IMR-90 (cell line): ENCODE results near the gene IL2RA. TPM values are rescaled to one million over a fixed set of nuclear protein-coding genes. Genes with fewer than 3 reads are reported as not detected.

Experiments
- ATAC-seq: fragments of 200-7000 bp; cut with Tn5 transposase; 2 replicates; pipeline ENCODE4 v1.9.1; 2020; ENCODE audit warnings: low read depth, mild to moderate bottlenecking, moderate library complexity
- BruUV-seq: library from RNA; stranded (reverse); fragments of 400-500 nt; replicated peaks from 2 replicates; lab custom pipeline; 2021; lab: Mats Ljungman, UMichigan
- CTCF ChIA-PET: fragments of 300-600 bp; formaldehyde crosslinking; extraction: SDS; loops from one replicate; lab custom pipeline; 2021; ENCODE audit warnings: antibody characterized with exemption; lab: Yijun Ruan, JAX
- POLR2A ChIA-PET: fragments of 300-600 bp; sonication (Branson Sonifier 250); formaldehyde crosslinking; loops from one replicate; lab custom pipeline; 2022; ENCODE audit warnings: antibody characterized with exemption; ENCODE audit not compliant: unreplicated experiment; lab: Charles Lee
- DNase-seq: peaks from one replicate; pipeline ENCODE4 v3.0.0; 2013
- H2AFZ ChIP-seq: replicated peaks from 2 replicates; pipeline ENCODE3; 2013; ENCODE audit warnings: low read length, mild to moderate bottlenecking; ENCODE audit not compliant: poor library complexity
- H2AK5ac ChIP-seq: 2 replicates; pipeline ENCODE4 v1.6.1; 2013; ENCODE audit warnings: low read depth, low read length, inconsistent platforms
- H2AK9ac ChIP-seq: replicated peaks from 2 replicates; pipeline ENCODE3; 2013; ENCODE audit warnings: mild to moderate bottlenecking, low read depth, low read length, moderate library complexity; ENCODE audit not compliant: poor library complexity
- H2BK120ac ChIP-seq: 2 replicates; pipeline ENCODE4 v1.6.1; 2013; ENCODE audit warnings: low read depth, low read length, inconsistent platforms
- H2BK15ac ChIP-seq: 3 replicates; pipeline ENCODE4 v1.6.1; 2013; ENCODE audit warnings: low read depth, low read length, inconsistent platforms
- H2BK20ac ChIP-seq: 2 replicates; pipeline ENCODE4 v1.6.1; 2013; ENCODE audit warnings: low read depth, mild to moderate bottlenecking, inconsistent platforms, low read length, moderate library complexity
- H2BK5ac ChIP-seq: 2 replicates; pipeline ENCODE4 v1.6.1; 2013; ENCODE audit warnings: mild to moderate bottlenecking, low read depth, low read length, inconsistent platforms; ENCODE audit not compliant: poor library complexity, severe bottlenecking
- H3K14ac ChIP-seq: replicated peaks from 2 replicates; pipeline ENCODE4 v1.6.1; 2013; ENCODE audit warnings: low read depth, low read length, inconsistent platforms
- H3K18ac ChIP-seq: 2 replicates; pipeline ENCODE4 v1.6.1; 2013; ENCODE audit warnings: low read depth, low read length, control low read depth
- H3K23ac ChIP-seq: 2 replicates; pipeline ENCODE4 v1.6.1; 2013; ENCODE audit warnings: low read depth, low read length, inconsistent platforms
- H3K27ac ChIP-seq: 2 replicates; pipeline ENCODE4 v1.5.1; 2013; ENCODE audit warnings: mild to moderate bottlenecking, control low read depth, low read length; ENCODE audit not compliant: insufficient read depth
- H3K27me3 ChIP-seq: 2 replicates; pipeline ENCODE4 v1.6.1; 2013; ENCODE audit warnings: low read length; ENCODE audit not compliant: control insufficient read depth, insufficient read depth
- H3K36me3 ChIP-seq: 2 replicates; pipeline ENCODE4 v1.6.1; 2013; ENCODE audit warnings: low read length, mixed read lengths; ENCODE audit not compliant: control insufficient read depth, insufficient read depth
- H3K4ac ChIP-seq: 2 replicates; pipeline ENCODE4 v1.6.1; 2013; ENCODE audit warnings: low read depth, low read length, inconsistent platforms
- H3K4me1 ChIP-seq: 2 replicates; pipeline ENCODE4 v1.6.1; 2013; ENCODE audit warnings: low read length, mixed read lengths; ENCODE audit not compliant: control insufficient read depth, insufficient read depth
- H3K4me2 ChIP-seq: 2 replicates; pipeline ENCODE4 v1.6.1; 2013; ENCODE audit warnings: low read depth, mild to moderate bottlenecking, control low read depth, low read length, moderate library complexity
- H3K4me3 ChIP-seq: 2 replicates; pipeline ENCODE4 v1.5.1; 2013; ENCODE audit warnings: low read depth, mild to moderate bottlenecking, control low read depth, low read length, moderate library complexity; ENCODE audit not compliant: insufficient read depth
- H3K56ac ChIP-seq: 2 replicates; pipeline ENCODE4 v1.6.1; 2013; ENCODE audit warnings: low read length, inconsistent platforms; ENCODE audit not compliant: insufficient read depth; ENCODE audit errors: extremely low read depth
- H3K79me1 ChIP-seq, 2 experiments: 2 replicates each; pipeline ENCODE4 v1.6.1; 2013; ENCODE audit warnings: low read length in 2 of 2, inconsistent platforms in 1 of 2, low read depth in 1 of 2
- H3K9ac ChIP-seq: 2 replicates; pipeline ENCODE4 v1.6.1; 2013; ENCODE audit warnings: low read depth, low read length, control low read depth
- H3K9me1 ChIP-seq: 2 replicates; pipeline ENCODE4 v1.6.1; 2013; ENCODE audit warnings: low read length, inconsistent platforms; ENCODE audit not compliant: insufficient read depth
- H3K9me3 ChIP-seq: 2 replicates; pipeline ENCODE4 v1.6.1; 2013; ENCODE audit warnings: low read length; ENCODE audit not compliant: control insufficient read depth, insufficient read depth
- H4K20me1 ChIP-seq: 2 replicates; pipeline ENCODE4 v1.6.1; 2013; ENCODE audit warnings: low read length, inconsistent platforms; ENCODE audit not compliant: insufficient read depth
- H4K5ac ChIP-seq: 2 replicates; pipeline ENCODE4 v1.6.1; 2013; ENCODE audit warnings: mild to moderate bottlenecking, low read depth, low read length, control low read depth
- H4K8ac ChIP-seq, 2 experiments: 2 replicates each; pipeline ENCODE4 v1.6.1; 2013; ENCODE audit warnings: low read depth in 2 of 2, low read length in 2 of 2, control low read depth in 1 of 2, inconsistent platforms in 1 of 2
- H4K91ac ChIP-seq: 2 replicates; pipeline ENCODE4 v1.6.1; 2013; ENCODE audit warnings: low read depth, low read length, inconsistent platforms; ENCODE audit not compliant: insufficient read depth
- FOS ChIP-seq: fragments of 150-350 bp; IDR thresholded peaks from 2 replicates; pipeline ENCODE4 v1.6.1; 2016; ENCODE audit warnings: low read depth, low read length
- NFE2L2 ChIP-seq: fragments of 150-350 bp; IDR thresholded peaks from 2 replicates; pipeline ENCODE4 v1.6.1; 2016; ENCODE audit warnings: low read depth, mild to moderate bottlenecking, low read length
- WGBS, 2 experiments: methylation state at CpG; one replicate each; pipeline versions ENCODE4 v1.1.5 to v1.1.7; 2013; ENCODE audit warnings: missing lambda C conversion rate in 2 of 2; ENCODE audit not compliant: insufficient read length in 1 of 2; ENCODE audit errors: extremely low coverage in 2 of 2; 5-methylcytosine and 5-hydroxymethylcytosine counted together
- dilution Hi-C: fragments of 300-500 bp; cut with HindIII; formaldehyde crosslinking; loops from one replicate; pipeline ENCODE4 v1.14.3; 2018; ENCODE audit warnings: low sequenced_read_pairs; ENCODE audit not compliant: unreplicated experiment
- in situ Hi-C: fragments of 300-500 bp; cut with MboI; formaldehyde crosslinking; loops from 3 replicates; pipeline ENCODE4 v1.14.3; 2019; ENCODE audit warnings: low sequenced_read_pairs, inconsistent platforms, mixed read lengths
- intact Hi-C: fragments of 100-400 bp; cut with micrococcal nuclease; formaldehyde crosslinking; loops from 2 replicates; pipeline ENCODE4 v1.10.0; 2022
- polyA plus RNA-seq, 3 experiments: library from polyadenylated mRNA; depleted of rRNA; stranded (reverse); fragments of >200 nt; gene quantifications; 2 replicates each; pipeline ENCODE4 v1.2.3, GENCODE V29; 2012; ENCODE audit warnings: low replicate concordance in 1 of 3
- total RNA-seq: library from RNA; depleted of rRNA; stranded (reverse); fragments of >200 nt; gene quantifications from 2 replicates; pipeline ENCODE4 v1.2.3, GENCODE V29; 2012

IL2RA gene
- total and polyA plus RNA-seq, 2 of the 4 experiments (the other 2 are of a cell fraction) = not detected

DNA sequence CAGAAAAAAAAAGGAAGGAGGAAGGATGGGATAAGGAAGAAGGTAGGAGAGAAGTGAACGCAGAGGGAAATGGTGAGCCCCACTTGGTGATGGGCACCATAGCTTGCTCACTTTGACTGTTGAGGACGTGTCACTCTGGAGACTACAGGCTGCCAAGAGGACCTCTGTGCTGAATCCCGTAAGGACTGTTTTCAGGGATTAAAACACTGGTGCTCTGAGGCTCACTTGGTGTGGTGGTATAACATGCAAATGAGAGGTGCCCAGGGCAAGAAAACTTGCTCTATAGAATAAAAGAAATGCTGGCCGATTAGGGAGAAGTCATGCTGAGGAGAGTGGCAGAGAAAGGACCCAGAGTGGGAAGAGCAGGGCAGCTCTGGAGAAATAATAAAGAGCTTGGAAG is 5.3 kb upstream of the IL2RA start:
- 94% methylated on average over 2 of the region's 4 CpGs; no CpG with 5 or more reads in 1 of the 2 experiments for WGBS, 2 experiments
- Histone ChIP-seq H3K56ac (no peak overlapping the region), H3K79me1 (no peaks in the 10 kb centered on the region), H2BK15ac (no peak overlapping the region), H3K4me3 (no peak overlapping the region), H4K91ac (no peak overlapping the region), H2AFZ (no peak overlapping the region), H3K36me3 (no peaks in the 10 kb centered on the region), H3K4me1 (no peaks in the 10 kb centered on the region), H2BK20ac (no peak overlapping the region), H4K5ac (no peak overlapping the region), H3K23ac (no peak overlapping the region), H3K9me1 (no peaks in the 10 kb centered on the region), H3K4ac (no peak overlapping the region), H2BK5ac (no peak overlapping the region), H4K20me1 (no peaks in the 10 kb centered on the region), H3K9me3 (peaks cover 2% of the 10 kb centered on the region; the same call in 1 of the 2 replicates), H3K27ac (no peak overlapping the region), H3K27me3 (peaks cover 25% of the 10 kb centered on the region), H3K18ac (no peak overlapping the region), H2AK9ac (no peak overlapping the region), H3K4me2 (no peak overlapping the region), H3K9ac (no peak overlapping the region), H4K8ac (no peak overlapping the region), H3K14ac (no peak overlapping the region), H2AK5ac (no peak overlapping the region), H2BK120ac (no peak overlapping the region)
- ATAC-seq (no peak), DNase-seq (no peak)
- ChIA-PET POLR2A (no interaction called here), CTCF (no interaction called here)
- intact Hi-C loops (no loop called here), in situ Hi-C loops (no loop called here), dilution Hi-C loops (no loop called here)
- no TSS peak for BruUV-seq
- TF ChIP-seq FOS = no peak
- no peak for TF ChIP-seq NFE2L2
